HepG2 (cell line): ENCODE measurements around the gene STMN3. TPM values are rescaled to one million over a fixed set of nuclear protein-coding genes. Genes with fewer than 3 reads are reported as not detected.
A peak's percentile ranks its signal among the peaks of the same experiment; 100 is the strongest.

ENCODE experiments used
- ARHGAP35 ChIP-seq: sonication (generic); formaldehyde crosslinking; IDR thresholded peaks from 2 replicates; pipeline ENCODE4 v1.9.0; 2022; ENCODE audit warnings: mild to moderate bottlenecking, inconsistent platforms, moderate library complexity, missing genetic modification reagents, borderline replicate concordance
- ATM ChIP-seq: fragments of 450-650 bp; IDR thresholded peaks from 2 replicates; pipeline ENCODE4 v1.7.1; 2017; ENCODE audit warnings: mild to moderate bottlenecking, borderline replicate concordance
- CAMTA2 ChIP-seq: sonication (generic); formaldehyde crosslinking; IDR thresholded peaks from 2 replicates; pipeline ENCODE4 v1.4.0; 2020; ENCODE audit warnings: mild to moderate bottlenecking, missing genetic modification reagents, borderline replicate concordance
- CHCHD3 ChIP-seq: sonication (generic); formaldehyde crosslinking; IDR thresholded peaks from 2 replicates; pipeline ENCODE4 v1.8.0; 2022; ENCODE audit warnings: mild to moderate bottlenecking, missing genetic modification reagents, moderate library complexity
- DMAP1 ChIP-seq: IDR thresholded peaks from 2 replicates; pipeline ENCODE4 v1.6.1; 2016
- ESRRA ChIP-seq: sonication (generic); formaldehyde crosslinking; IDR thresholded peaks from 2 replicates; pipeline ENCODE4 v1.5.1; 2020; ENCODE audit warnings: mild to moderate bottlenecking, low read depth, missing genetic modification reagents
- GFI1 ChIP-seq: sonication (generic); formaldehyde crosslinking; IDR thresholded peaks from 2 replicates; pipeline ENCODE4 v1.5.0; 2020; ENCODE audit warnings: missing genetic modification reagents, mild to moderate bottlenecking, borderline replicate concordance
- HMGXB3 ChIP-seq: sonication (generic); formaldehyde crosslinking; IDR thresholded peaks from 2 replicates; pipeline ENCODE4 v1.4.0; 2020; ENCODE audit warnings: missing genetic modification reagents, borderline replicate concordance
- MAFG ChIP-seq: sonication (generic); formaldehyde crosslinking; IDR thresholded peaks from 2 replicates; pipeline ENCODE4 v1.5.1; 2020; ENCODE audit warnings: mild to moderate bottlenecking, missing genetic modification reagents
- MATR3 ChIP-seq: sonication (generic); formaldehyde crosslinking; IDR thresholded peaks from 2 replicates; pipeline ENCODE4 v1.4.0; 2020; ENCODE audit warnings: missing genetic modification reagents
- MEIS1 ChIP-seq: sonication (generic); formaldehyde crosslinking; IDR thresholded peaks from 2 replicates; pipeline ENCODE4 v1.9.0; 2021; ENCODE audit warnings: mild to moderate bottlenecking, missing genetic modification reagents, moderate library complexity, borderline replicate concordance
- MTERF4 ChIP-seq: sonication (generic); formaldehyde crosslinking; IDR thresholded peaks from 2 replicates; pipeline ENCODE4 v1.8.0; 2023; ENCODE audit warnings: mild to moderate bottlenecking, missing genetic modification reagents
- NCOA5 ChIP-seq: sonication (generic); formaldehyde crosslinking; IDR thresholded peaks from 2 replicates; pipeline ENCODE4 v1.4.0; 2020; ENCODE audit warnings: missing genetic modification reagents
- TEAD2 ChIP-seq: sonication (generic); formaldehyde crosslinking; IDR thresholded peaks from 2 replicates; pipeline ENCODE4 v1.9.0; 2021; ENCODE audit warnings: missing genetic modification reagents
- UBTF ChIP-seq: sonication (generic); formaldehyde crosslinking; IDR thresholded peaks from 2 replicates; pipeline ENCODE4 v1.4.0; 2020; ENCODE audit warnings: mild to moderate bottlenecking, missing genetic modification reagents
- XRCC5 ChIP-seq: fragments of 200-400 bp; formaldehyde crosslinking; optimal IDR thresholded peaks from 2 replicates; pipeline ENCODE3; 2017; ENCODE audit warnings: mild to moderate bottlenecking, low read length
- ZNF510 ChIP-seq: sonication (generic); formaldehyde crosslinking; IDR thresholded peaks from 2 replicates; pipeline ENCODE4 v1.4.0; 2020; ENCODE audit warnings: low read depth, mild to moderate bottlenecking, missing genetic modification reagents
- ZNF589 ChIP-seq: sonication (generic); formaldehyde crosslinking; conservative IDR thresholded peaks from 2 replicates; pipeline ENCODE4 v1.8.0; 2022; ENCODE audit warnings: mild to moderate bottlenecking, moderate library complexity, missing genetic modification reagents
- ZNF639 ChIP-seq: conservative IDR thresholded peaks from 2 replicates; pipeline ENCODE4 v1.6.1; 2018; ENCODE audit warnings: missing genetic modification reagents
- ZNF781 ChIP-seq: sonication (generic); formaldehyde crosslinking; IDR thresholded peaks from 2 replicates; pipeline ENCODE4 v1.5.1; 2020; ENCODE audit warnings: borderline replicate concordance, mild to moderate bottlenecking, missing genetic modification reagents; ENCODE audit errors: not compliant biosample characterization
- polyA plus RNA-seq, 8 experiments: library from polyadenylated mRNA; depleted of rRNA in 3 of 8; stranded (reverse) in 7 of 8; unstranded in 1 of 8; fragments of >200 nt; fragmentation: Illumina TruSeq in 4 of 8; extraction: Trizol in 4 of 8; gene quantifications; 2 replicates each; pipeline versions ENCODE4 v1.2.1 to v1.2.3, GENCODE V29; 2011 to 2016; ENCODE audit warnings: low read depth in 4 of 8, missing spikeins in 1 of 8, mixed read lengths in 1 of 8; ENCODE audit not compliant: insufficient read depth in 1 of 8
- total RNA-seq, 5 experiments: library from RNA; depleted of rRNA; stranded (reverse); fragments of >200 nt; fragmentation: Illumina TruSeq; extraction: Trizol; gene quantifications; 2 replicates each; pipeline ENCODE4 v1.2.3, GENCODE V29; 2016; ENCODE audit warnings: low read depth in 1 of 5

STMN3 gene
- total and polyA plus RNA-seq, 2 of the 13 experiments (the other 11 are each of a cell fraction or from before 2014, with no cell fraction given): 21.0 to 48.3 TPM

GRCh38 chr20:63624486-63624885 is 28.7 kb downstream of the STMN3 start (continued):
- TF ChIP-seq HMGXB3 (CRISPR knock-in tag): 0 out of 2 replicates have a peak, but pooled peaks have one; percentile 14
- peak; percentile 59 for TF ChIP-seq XRCC5
- TF ChIP-seq CHCHD3 (CRISPR knock-in tag): no peak
- no peak for TF ChIP-seq ZNF781 (CRISPR knock-in tag)
- no peak for TF ChIP-seq TEAD2 (CRISPR knock-in tag)
- TF ChIP-seq MATR3: no peak
- TF ChIP-seq ARHGAP35 (CRISPR knock-in tag): no peak
- no peak for TF ChIP-seq MTERF4 (CRISPR knock-in tag)
- no peak for TF ChIP-seq ESRRA (CRISPR knock-in tag)
- TF ChIP-seq MEIS1 (CRISPR knock-in tag): no peak
- no peak for TF ChIP-seq ATM
- TF ChIP-seq ZNF589: no peak
- no peak for TF ChIP-seq GFI1 (CRISPR knock-in tag)
- no peak for TF ChIP-seq ZNF639 (CRISPR knock-in tag)
- no peak for TF ChIP-seq MAFG (CRISPR knock-in tag)
- no peak for TF ChIP-seq ZNF510 (CRISPR knock-in tag)
- TF ChIP-seq CAMTA2 (CRISPR knock-in tag): no peak
- TF ChIP-seq UBTF (CRISPR knock-in tag): no peak
- TF ChIP-seq NCOA5 (CRISPR knock-in tag): no peak
- TF ChIP-seq DMAP1 (CRISPR knock-in tag): no peak
